ENCODE measurements around the gene MPZL1. TPM values are rescaled to one million over a fixed set of nuclear protein-coding genes. Genes with fewer than 3 reads are reported as not detected.

Gene MPZL1
- 10 to 100 TPM in 2 of 3 donors, 1 to 10 TPM in 1; 6.8 to 14.3 (median 12.1) TPM for polyA plus RNA-seq

- Mint-ChIP-seq H3K4me1 (peaks cover 22 to 29% of the 10 kb centered on the region in 2 donors), H3K4me3 (peak within 1 kb of the TSS; percentile 90 to 98 (median 96)), H3K9me3 (no peaks in the 10 kb centered on the region), H3K27me3 (ENCODE audit: low read depth in 3 of 3) (peaks cover 2 to 15% (median 5%) of the 10 kb centered on the region in 3 donors), H3K27ac (peak within 1 kb of the TSS; percentile 68 to 88 (median 76)), H3K36me3 (peaks cover 0 to 10% (median 0%) of the 10 kb centered on the region in 3 donors)
- DNase-seq, result peak; percentile 92 to 94 (median 93)
Observed at GRCh38 chr1:167721617-167722151, at the start of gene MPZL1. TSS of gene MPZL1 (plus strand) at chr1:167721982. CDS start at chr1:167722152, 170 bp downstream.

GRCh38 chr1:167672831-167673230 is 49.0 kb upstream of the MPZL1 start:
- Mint-ChIP-seq H3K36me3 (peaks cover 3 to 10% (median 4%) of the 10 kb centered on the region in 3 donors), H3K27me3 (ENCODE audit: low read depth in 3 of 3) (peaks cover 0 to 2% (median 0%) of the 10 kb centered on the region in 3 donors), H3K4me3 (no peak overlapping the region)

GRCh38 chr1:167673265-167673664 is 48.5 kb upstream of the MPZL1 start:
- H3K9me3 Mint-ChIP-seq, result no peaks in the 10 kb centered on the region
- peak overlapping the region; percentile 15 to 83 (median 54) for H3K27ac Mint-ChIP-seq
- H3K4me1 Mint-ChIP-seq, result peaks cover 0 to 81% of the 10 kb centered on the region in 2 donors
- H3K27me3 Mint-ChIP-seq (ENCODE audit: low read depth in 3 of 3), result peaks cover 0 to 2% (median 0%) of the 10 kb centered on the region in 3 donors
- peaks cover 3 to 10% (median 4%) of the 10 kb centered on the region in 3 donors for H3K36me3 Mint-ChIP-seq
- no peak for DNase-seq
- H3K4me3 Mint-ChIP-seq, result no peak overlapping the region

More at GRCh38 chr1:167672831-167673230, 49.0 kb upstream of the MPZL1 start:
- DNase-seq, result no peak
- peak overlapping the region; percentile 23 to 83 (median 70) for H3K27ac Mint-ChIP-seq
- H3K9me3 Mint-ChIP-seq, result no peaks in the 10 kb centered on the region
- peaks cover 0 to 86% of the 10 kb centered on the region in 2 donors for H3K4me1 Mint-ChIP-seq

GRCh38 chr1:167674156-167674555 is 47.6 kb upstream of the MPZL1 start:
- Mint-ChIP-seq H3K4me1 (peaks cover 0 to 73% of the 10 kb centered on the region in 2 donors), H3K4me3 (no peak overlapping the region), H3K36me3 (peaks cover 3 to 10% (median 4%) of the 10 kb centered on the region in 3 donors), H3K27me3 (ENCODE audit: low read depth in 3 of 3) (peaks cover 0 to 2% (median 0%) of the 10 kb centered on the region in 3 donors), H3K27ac (peak overlapping the region in 5 of 6 donors; percentile 4 to 78 (median 29)), H3K9me3 (no peaks in the 10 kb centered on the region)
- DNase-seq, result no peak

- Mint-ChIP-seq H3K9me3 (no peaks in the 10 kb centered on the region), H3K4me1 (peaks cover 0 to 60% of the 10 kb centered on the region in 2 donors), H3K27me3 (ENCODE audit: low read depth in 3 of 3) (peaks cover 0 to 2% (median 0%) of the 10 kb centered on the region in 3 donors), H3K4me3 (no peak overlapping the region), H3K27ac (peak overlapping the region in 2 of 6 donors; percentile 65 to 72), H3K36me3 (peaks cover 3 to 10% (median 4%) of the 10 kb centered on the region in 3 donors)
- DNase-seq, result no peak
Observed at GRCh38 chr1:167675440-167675839, 46.3 kb upstream of the MPZL1 start.

- Mint-ChIP-seq H3K27me3 (ENCODE audit: low read depth in 3 of 3) (no peaks in the 10 kb centered on the region), H3K4me3 (no peak overlapping the region), H3K9me3 (no peaks in the 10 kb centered on the region), H3K27ac (peak overlapping the region in 5 of 6 donors; percentile 4 to 65 (median 37)), H3K4me1 (peaks cover 0 to 51% of the 10 kb centered on the region in 2 donors), H3K36me3 (peaks cover 3 to 10% (median 4%) of the 10 kb centered on the region in 3 donors)
- no peak for DNase-seq
Observed at GRCh38 chr1:167676205-167676915, 45.4 kb upstream of the MPZL1 start.

- no peak for DNase-seq
- Mint-ChIP-seq H3K27me3 (ENCODE audit: low read depth in 3 of 3) (no peaks in the 10 kb centered on the region), H3K4me3 (no peak overlapping the region), H3K9me3 (no peaks in the 10 kb centered on the region), H3K36me3 (peaks cover 3 to 5% (median 4%) of the 10 kb centered on the region in 3 donors), H3K27ac (peak overlapping the region in 5 of 6 donors; percentile 1 to 76 (median 37)), H3K4me1 (peaks cover 0 to 42% of the 10 kb centered on the region in 2 donors)
Observed at GRCh38 chr1:167676916-167677848, 44.6 kb upstream of the MPZL1 start.

- Mint-ChIP-seq H3K27me3 (ENCODE audit: low read depth in 3 of 3) (no peaks in the 10 kb centered on the region), H3K4me1 (peaks cover 0 to 32% of the 10 kb centered on the region in 2 donors), H3K27ac (no peak overlapping the region), H3K9me3 (no peaks in the 10 kb centered on the region), H3K36me3 (peaks cover 3 to 4% (median 3%) of the 10 kb centered on the region in 3 donors), H3K4me3 (no peak overlapping the region)
- DNase-seq, result no peak
Observed at GRCh38 chr1:167678422-167678821, 43.4 kb upstream of the MPZL1 start.

GRCh38 chr1:167678838-167679237 is 42.9 kb upstream of the MPZL1 start:
- no peaks in the 10 kb centered on the region for H3K27me3 Mint-ChIP-seq (ENCODE audit: low read depth in 3 of 3)
- peaks cover under 1 to 3% (median under 1%) of the 10 kb centered on the region in 3 donors for H3K36me3 Mint-ChIP-seq
- no peak for DNase-seq
- H3K4me1 Mint-ChIP-seq, result peaks cover 0 to 31% of the 10 kb centered on the region in 2 donors
- H3K9me3 Mint-ChIP-seq, result no peaks in the 10 kb centered on the region
- no peak overlapping the region for H3K4me3 Mint-ChIP-seq
- H3K27ac Mint-ChIP-seq, result no peak overlapping the region

GRCh38 chr1:167679714-167680113 is 42.1 kb upstream of the MPZL1 start:
- Mint-ChIP-seq H3K4me3 (no peak overlapping the region), H3K27ac (no peak overlapping the region), H3K36me3 (peaks cover 0 to 6% (median 4%) of the 10 kb centered on the region in 3 donors), H3K9me3 (no peaks in the 10 kb centered on the region), H3K4me1 (peaks cover 5 to 28% of the 10 kb centered on the region in 2 donors), H3K27me3 (ENCODE audit: low read depth in 3 of 3) (no peaks in the 10 kb centered on the region)
- DNase-seq, result no peak

GRCh38 chr1:167681024-167681423 is 40.8 kb upstream of the MPZL1 start:
- no peak for DNase-seq
- peak overlapping the region in 1 of 6 donors; percentile 85 for H3K27ac Mint-ChIP-seq
- no peaks in the 10 kb centered on the region for H3K9me3 Mint-ChIP-seq
- peaks cover 16 to 25% of the 10 kb centered on the region in 2 donors for H3K4me1 Mint-ChIP-seq
- peak overlapping the region in 2 of 5 donors; percentile 15 to 36 for H3K4me3 Mint-ChIP-seq
- H3K27me3 Mint-ChIP-seq (ENCODE audit: low read depth in 3 of 3), result no peaks in the 10 kb centered on the region
- H3K36me3 Mint-ChIP-seq, result peaks cover 0 to 16% (median 12%) of the 10 kb centered on the region in 3 donors

- Mint-ChIP-seq H3K36me3 (peaks cover 0 to 16% (median 12%) of the 10 kb centered on the region in 3 donors), H3K27me3 (ENCODE audit: low read depth in 3 of 3) (no peaks in the 10 kb centered on the region), H3K4me1 (peaks cover 17 to 23% of the 10 kb centered on the region in 2 donors), H3K9me3 (no peaks in the 10 kb centered on the region), H3K4me3 (peak overlapping the region in 4 of 5 donors; percentile 21 to 51 (median 39)), H3K27ac (peak overlapping the region in 1 of 6 donors; percentile 85)
- no peak for DNase-seq
Observed at GRCh38 chr1:167681451-167682098, 40.2 kb upstream of the MPZL1 start.

- H3K4me3 Mint-ChIP-seq, result no peak overlapping the region
- no peak for DNase-seq
- H3K4me1 Mint-ChIP-seq, result peaks cover 20 to 29% of the 10 kb centered on the region in 2 donors
- peak overlapping the region in 2 of 6 donors; percentile 69 to 75 for H3K27ac Mint-ChIP-seq
- no peaks in the 10 kb centered on the region for H3K9me3 Mint-ChIP-seq
- peaks cover 0 to 2% (median 0%) of the 10 kb centered on the region in 3 donors for H3K27me3 Mint-ChIP-seq (ENCODE audit: low read depth in 3 of 3)
- H3K36me3 Mint-ChIP-seq, result peaks cover 0 to 23% (median 12%) of the 10 kb centered on the region in 3 donors
Observed at GRCh38 chr1:167683226-167683625, 38.6 kb upstream of the MPZL1 start.

Measured in immature natural killer cell (primary cell).